ENCODE data around the gene DDIT4L.

GRCh38 chr4:100168521-100168920 lies 21.7 kb downstream of the DDIT4L start:
- no peak for TF ChIP-seq CTCF (conservative IDR thresholded peaks at IDR 0.05 in 1 of 2, IDR thresholded peaks at IDR 0.05 in 1 of 2; ENCODE audit: low read depth in 1 of 2, low read length in 2 of 2)
- no peak for TF ChIP-seq EZH2 (IDR thresholded peaks at IDR 0.05; ENCODE audit: low read length, missing control alignments)
